ENCODE results near the gene ASRGL1.

Gene ASRGL1

GRCh38 chr11:62399878-62400266 is 62.6 kb downstream of the ASRGL1 start:
- Histone ChIP-seq H3K4me3 (ENCODE audit: insufficient read depth, low read depth, low read length, poor library complexity, severe bottlenecking) (no peak overlapping the region), H3K4me1 (ENCODE audit: control insufficient read depth, insufficient read depth, low read length, poor library complexity, severe bottlenecking) (peaks cover 19% of the 10 kb centered on the region), H3K27ac (ENCODE audit: insufficient read depth, low read length, poor library complexity, severe bottlenecking) (no peak overlapping the region), H3K9me3 (ENCODE audit: control insufficient read depth, low read length) (no peaks in the 10 kb centered on the region), H3K36me3 (ENCODE audit: control insufficient read depth, insufficient read depth, low read length) (no peaks in the 10 kb centered on the region), H3K27me3 (replicated peaks; ENCODE audit: control insufficient read depth, insufficient read depth, low read length, poor library complexity, severe bottlenecking) (no peaks in the 10 kb centered on the region)
- DNase-seq = no peak

DNA sequence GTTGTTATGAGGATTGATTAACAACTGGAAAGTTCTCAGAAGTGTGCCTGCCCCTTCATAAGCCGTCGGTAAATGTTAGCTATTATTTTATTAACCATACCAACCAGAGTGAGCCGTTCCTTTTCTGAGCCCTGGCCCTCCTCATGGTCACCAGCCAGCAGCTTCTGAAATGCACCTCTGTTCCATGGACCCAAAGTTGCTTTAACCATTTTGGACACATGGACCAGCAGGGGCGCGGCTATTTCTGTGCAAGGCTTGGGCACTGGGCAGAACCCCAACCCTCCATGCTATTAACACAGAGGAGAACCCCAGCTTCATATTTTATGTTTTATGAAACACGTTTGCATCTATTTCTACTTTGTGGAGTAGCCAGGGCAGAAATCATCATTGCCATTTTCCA is 63.0 kb downstream of the ASRGL1 start:
- peaks cover 19% of the 10 kb centered on the region for H3K4me1 ChIP-seq (ENCODE audit: control insufficient read depth, insufficient read depth, low read length, poor library complexity, severe bottlenecking)
- DNase-seq = no peak
- H3K27me3 ChIP-seq (replicated peaks; ENCODE audit: control insufficient read depth, insufficient read depth, low read length, poor library complexity, severe bottlenecking) = no peaks in the 10 kb centered on the region
- no peak overlapping the region for H3K27ac ChIP-seq (ENCODE audit: insufficient read depth, low read length, poor library complexity, severe bottlenecking)
- no peak overlapping the region for H3K4me3 ChIP-seq (ENCODE audit: insufficient read depth, low read depth, low read length, poor library complexity, severe bottlenecking)
- H3K36me3 ChIP-seq (ENCODE audit: control insufficient read depth, insufficient read depth, low read length) = no peaks in the 10 kb centered on the region
- no peaks in the 10 kb centered on the region for H3K9me3 ChIP-seq (ENCODE audit: control insufficient read depth, low read length)

- no peak overlapping the region for H3K27ac ChIP-seq (ENCODE audit: insufficient read depth, low read length, poor library complexity, severe bottlenecking)
These were observed 63.5 kb downstream of the ASRGL1 start for GRCh38 chr11:62400760-62401159.

DNA sequence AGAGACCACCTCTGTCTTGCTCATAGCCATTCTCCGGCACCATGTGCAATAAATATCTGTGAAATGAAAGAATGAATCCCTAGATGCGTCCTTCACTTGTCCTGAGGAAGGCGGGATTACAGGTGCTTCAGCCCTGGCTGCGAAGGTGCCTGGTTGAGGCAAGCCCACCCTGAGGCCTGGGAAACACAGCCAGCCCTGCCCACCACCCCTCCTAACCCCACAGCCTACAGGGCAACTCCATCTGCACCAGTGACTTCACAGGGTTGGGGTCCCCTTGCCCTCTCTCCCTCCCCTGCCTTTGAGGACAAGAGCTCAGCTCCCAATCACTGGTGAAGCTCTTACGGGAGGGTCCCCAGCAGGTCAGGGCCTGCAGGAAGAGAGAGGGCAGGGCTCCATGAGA is 64.1 kb downstream of the ASRGL1 start:
- no peaks in the 10 kb centered on the region for H3K36me3 ChIP-seq (ENCODE audit: control insufficient read depth, insufficient read depth, low read length)
- no peak for DNase-seq
- no peaks in the 10 kb centered on the region for H3K9me3 ChIP-seq (ENCODE audit: control insufficient read depth, low read length)
- H3K27ac ChIP-seq (ENCODE audit: insufficient read depth, low read length, poor library complexity, severe bottlenecking) = no peak overlapping the region
- H3K4me3 ChIP-seq (ENCODE audit: insufficient read depth, low read depth, low read length, poor library complexity, severe bottlenecking) = peak overlapping the region; percentile 41
- H3K4me1 ChIP-seq (ENCODE audit: control insufficient read depth, insufficient read depth, low read length, poor library complexity, severe bottlenecking) = peaks cover 19% of the 10 kb centered on the region
- no peaks in the 10 kb centered on the region for H3K27me3 ChIP-seq (replicated peaks; ENCODE audit: control insufficient read depth, insufficient read depth, low read length, poor library complexity, severe bottlenecking)

More at GRCh38 chr11:62400760-62401159, 63.5 kb downstream of the ASRGL1 start:
- Histone ChIP-seq H3K9me3 (ENCODE audit: control insufficient read depth, low read length) (no peaks in the 10 kb centered on the region), H3K27me3 (replicated peaks; ENCODE audit: control insufficient read depth, insufficient read depth, low read length, poor library complexity, severe bottlenecking) (no peaks in the 10 kb centered on the region), H3K36me3 (ENCODE audit: control insufficient read depth, insufficient read depth, low read length) (no peaks in the 10 kb centered on the region), H3K4me3 (ENCODE audit: insufficient read depth, low read depth, low read length, poor library complexity, severe bottlenecking) (no peak overlapping the region), H3K4me1 (ENCODE audit: control insufficient read depth, insufficient read depth, low read length, poor library complexity, severe bottlenecking) (peaks cover 19% of the 10 kb centered on the region)
- no peak for DNase-seq

GRCh38 chr11:62401811-62402210 is 64.6 kb downstream of the ASRGL1 start:
- Histone ChIP-seq H3K36me3 (ENCODE audit: control insufficient read depth, insufficient read depth, low read length) (no peaks in the 10 kb centered on the region), H3K9me3 (ENCODE audit: control insufficient read depth, low read length) (no peaks in the 10 kb centered on the region), H3K27ac (ENCODE audit: insufficient read depth, low read length, poor library complexity, severe bottlenecking) (peak overlapping the region; percentile 54), H3K4me3 (ENCODE audit: insufficient read depth, low read depth, low read length, poor library complexity, severe bottlenecking) (peak overlapping the region; percentile 41), H3K27me3 (replicated peaks; ENCODE audit: control insufficient read depth, insufficient read depth, low read length, poor library complexity, severe bottlenecking) (no peaks in the 10 kb centered on the region), H3K4me1 (ENCODE audit: control insufficient read depth, insufficient read depth, low read length, poor library complexity, severe bottlenecking) (peaks cover 19% of the 10 kb centered on the region)
- no peak for DNase-seq

DNA sequence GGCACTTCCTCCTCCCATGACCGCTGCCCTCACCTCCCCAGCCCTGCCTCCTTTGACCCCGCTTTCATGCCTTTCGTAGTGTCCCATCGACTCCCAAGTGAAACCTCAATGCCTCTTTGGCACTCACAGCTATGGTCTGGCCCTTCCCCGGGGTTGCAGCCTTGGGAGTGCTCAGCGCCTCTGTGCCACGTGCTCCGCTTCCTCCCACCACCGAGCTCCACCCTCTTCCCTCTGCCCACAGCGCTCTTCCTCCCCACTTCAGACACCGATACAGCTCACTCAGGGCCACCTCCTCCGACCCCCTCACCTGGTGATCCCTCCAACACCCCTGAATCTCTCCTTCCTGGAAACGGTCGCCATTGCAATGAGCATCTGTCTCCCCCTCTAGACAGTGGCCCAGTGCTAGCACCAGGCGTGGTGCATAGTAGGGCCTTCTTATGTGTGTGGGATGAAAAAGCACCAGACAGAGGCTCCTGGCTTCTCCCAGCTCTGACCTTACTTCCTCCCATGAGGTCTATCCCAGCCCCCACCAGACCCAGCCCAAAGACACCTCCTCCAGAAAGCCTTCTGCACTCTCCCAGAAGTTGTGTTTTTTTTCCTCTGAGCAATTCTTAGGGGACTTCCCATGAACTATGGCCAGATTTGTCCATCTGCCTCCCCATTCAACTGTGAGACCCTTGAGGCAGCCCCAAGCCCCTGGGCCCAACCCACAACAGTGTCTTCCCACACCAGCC is 65.1 kb downstream of the ASRGL1 start:
- H3K9me3 ChIP-seq (ENCODE audit: control insufficient read depth, low read length) = no peaks in the 10 kb centered on the region
- peak in 2 of 3 donors; percentile 8 to 9 for DNase-seq
- H3K4me3 ChIP-seq (ENCODE audit: insufficient read depth, low read depth, low read length, poor library complexity, severe bottlenecking) = peak overlapping the region; percentile 41
- no peaks in the 10 kb centered on the region for H3K27me3 ChIP-seq (replicated peaks; ENCODE audit: control insufficient read depth, insufficient read depth, low read length, poor library complexity, severe bottlenecking)
- H3K27ac ChIP-seq (ENCODE audit: insufficient read depth, low read length, poor library complexity, severe bottlenecking) = peak overlapping the region; percentile 54
- no peaks in the 10 kb centered on the region for H3K36me3 ChIP-seq (ENCODE audit: control insufficient read depth, insufficient read depth, low read length)
- peaks cover 19% of the 10 kb centered on the region for H3K4me1 ChIP-seq (ENCODE audit: control insufficient read depth, insufficient read depth, low read length, poor library complexity, severe bottlenecking)

DNA sequence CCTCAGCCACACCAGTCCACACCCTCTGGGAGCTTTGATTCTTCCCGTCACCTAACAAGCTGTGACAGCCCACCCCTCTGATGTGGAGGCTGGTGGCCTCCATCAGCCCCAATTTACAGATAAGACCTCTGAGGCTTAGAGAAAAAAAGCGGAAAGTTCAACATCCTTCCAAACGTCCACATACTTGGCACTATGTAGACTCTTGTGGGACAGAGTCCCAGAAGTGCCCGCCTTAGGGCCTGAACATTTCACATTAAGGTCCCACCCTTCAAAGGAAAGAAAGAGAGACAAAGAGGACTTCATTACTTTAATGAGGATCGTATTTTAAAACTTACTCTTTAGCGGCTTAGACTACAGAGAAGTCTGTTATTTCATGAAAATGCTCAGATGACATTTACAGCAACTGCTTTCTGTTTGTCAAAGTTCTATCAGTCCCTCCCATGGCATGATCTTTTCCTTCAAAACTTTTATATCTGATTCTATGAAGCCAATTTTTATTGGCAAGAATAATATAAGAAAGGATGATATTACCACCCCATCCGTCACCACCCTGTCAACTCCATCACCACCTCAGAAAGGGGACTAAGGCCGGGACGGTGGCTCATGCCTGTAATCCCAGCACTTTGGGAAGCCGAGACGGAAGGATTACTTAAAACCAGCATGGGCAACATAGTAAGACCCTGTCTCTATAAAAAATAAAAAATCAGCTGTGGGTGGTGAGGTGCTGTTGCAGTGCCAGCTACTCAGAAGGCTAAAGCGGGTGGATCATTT is 65.9 kb downstream of the ASRGL1 start:
- Histone ChIP-seq H3K9me3 (ENCODE audit: control insufficient read depth, low read length) (no peaks in the 10 kb centered on the region), H3K27ac (ENCODE audit: insufficient read depth, low read length, poor library complexity, severe bottlenecking) (peak overlapping the region; percentile 54), H3K4me3 (ENCODE audit: insufficient read depth, low read depth, low read length, poor library complexity, severe bottlenecking) (no peak overlapping the region), H3K36me3 (ENCODE audit: control insufficient read depth, insufficient read depth, low read length) (no peaks in the 10 kb centered on the region), H3K4me1 (ENCODE audit: control insufficient read depth, insufficient read depth, low read length, poor library complexity, severe bottlenecking) (peaks cover 19% of the 10 kb centered on the region), H3K27me3 (replicated peaks; ENCODE audit: control insufficient read depth, insufficient read depth, low read length, poor library complexity, severe bottlenecking) (no peaks in the 10 kb centered on the region)
- no peak for DNase-seq

GRCh38 chr11:62404435-62404834 is 67.2 kb downstream of the ASRGL1 start:
- Histone ChIP-seq H3K27ac (ENCODE audit: insufficient read depth, low read length, poor library complexity, severe bottlenecking) (no peak overlapping the region), H3K4me3 (ENCODE audit: insufficient read depth, low read depth, low read length, poor library complexity, severe bottlenecking) (no peak overlapping the region), H3K4me1 (ENCODE audit: control insufficient read depth, insufficient read depth, low read length, poor library complexity, severe bottlenecking) (peaks cover 19% of the 10 kb centered on the region), H3K36me3 (ENCODE audit: control insufficient read depth, insufficient read depth, low read length) (no peaks in the 10 kb centered on the region), H3K9me3 (ENCODE audit: control insufficient read depth, low read length) (no peaks in the 10 kb centered on the region), H3K27me3 (replicated peaks; ENCODE audit: control insufficient read depth, insufficient read depth, low read length, poor library complexity, severe bottlenecking) (no peaks in the 10 kb centered on the region)
- DNase-seq = no peak

- no peak for DNase-seq
- Histone ChIP-seq H3K27me3 (replicated peaks; ENCODE audit: control insufficient read depth, insufficient read depth, low read length, poor library complexity, severe bottlenecking) (no peaks in the 10 kb centered on the region), H3K27ac (ENCODE audit: insufficient read depth, low read length, poor library complexity, severe bottlenecking) (no peak overlapping the region), H3K36me3 (ENCODE audit: control insufficient read depth, insufficient read depth, low read length) (no peaks in the 10 kb centered on the region), H3K4me3 (ENCODE audit: insufficient read depth, low read depth, low read length, poor library complexity, severe bottlenecking) (no peak overlapping the region), H3K4me1 (ENCODE audit: control insufficient read depth, insufficient read depth, low read length, poor library complexity, severe bottlenecking) (peaks cover 19% of the 10 kb centered on the region), H3K9me3 (ENCODE audit: control insufficient read depth, low read length) (no peaks in the 10 kb centered on the region)
These were observed 67.7 kb downstream of the ASRGL1 start for GRCh38 chr11:62404901-62405300.

DNA sequence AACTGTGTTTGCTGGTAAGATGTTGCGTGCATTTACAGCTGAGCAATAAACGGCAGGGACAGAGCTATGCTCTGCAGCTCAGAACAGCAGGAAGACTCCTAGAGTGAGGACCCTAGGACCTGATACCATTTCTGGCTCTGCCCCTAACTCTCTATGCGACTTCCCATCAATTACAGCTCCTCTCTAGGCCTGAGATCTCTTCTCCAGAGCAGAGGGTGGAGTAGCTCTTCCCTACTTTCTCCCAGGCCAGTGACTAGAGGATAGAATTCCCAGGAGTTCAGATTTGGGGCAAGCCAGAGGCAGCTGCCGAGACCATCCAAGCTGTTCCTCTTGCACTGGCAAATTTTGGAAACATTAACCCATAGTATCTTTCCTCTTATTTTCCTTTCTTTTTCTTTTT is 68.8 kb downstream of the ASRGL1 start:
- H3K9me3 ChIP-seq (ENCODE audit: control insufficient read depth, low read length) = no peaks in the 10 kb centered on the region
- no peaks in the 10 kb centered on the region for H3K27me3 ChIP-seq (replicated peaks; ENCODE audit: control insufficient read depth, insufficient read depth, low read length, poor library complexity, severe bottlenecking)
- no peak overlapping the region for H3K4me3 ChIP-seq (ENCODE audit: insufficient read depth, low read depth, low read length, poor library complexity, severe bottlenecking)
- H3K36me3 ChIP-seq (ENCODE audit: control insufficient read depth, insufficient read depth, low read length) = no peaks in the 10 kb centered on the region
- no peak for DNase-seq
- peaks cover 19% of the 10 kb centered on the region for H3K4me1 ChIP-seq (ENCODE audit: control insufficient read depth, insufficient read depth, low read length, poor library complexity, severe bottlenecking)
- H3K27ac ChIP-seq (ENCODE audit: insufficient read depth, low read length, poor library complexity, severe bottlenecking) = no peak overlapping the region

Measured in effector memory CD4-positive, alpha-beta T cell (primary cell).